Activated CD8-positive, alpha-beta memory T cell treated with anti-CD3 and anti-CD28 coated beads, Interleukin-2, amount 10 ng/mL, durations not matched to agents 7 days and 5 days (primary cell): ENCODE results near the gene ROR2. TPM values are rescaled to one million over a fixed set of nuclear protein-coding genes. Genes with fewer than 3 reads are reported as not detected.

Experiments
- ATAC-seq: fragments of 150-1000 bp; cut with Tn5 transposase; one replicate; pipeline ENCODE4 v1.10.0; 2021; ENCODE audit warnings: moderate library complexity
- CTCF ChIA-PET: fragments of 350-600 bp; sonication (Branson Sonifier 250); formaldehyde crosslinking; loops from one replicate; lab custom pipeline; 2021; ENCODE audit warnings: antibody characterized with exemption; lab: Charles Lee
- DNase-seq: peaks from one replicate; pipeline ENCODE4 v3.0.0-alpha.2; 2020
- H3K27ac Mint-ChIP-seq: one replicate; pipeline ENCODE4 v1.8.0; 2021; ENCODE audit warnings: mild to moderate bottlenecking, mixed read lengths
- H3K27me3 Mint-ChIP-seq: one replicate; pipeline ENCODE4 v1.8.0; 2021; ENCODE audit warnings: mixed read lengths
- H3K36me3 Mint-ChIP-seq: one replicate; pipeline ENCODE4 v1.8.0; 2021; ENCODE audit warnings: mild to moderate bottlenecking, mixed read lengths
- H3K4me1 Mint-ChIP-seq: one replicate; pipeline ENCODE4 v1.8.0; 2021; ENCODE audit warnings: mixed read lengths
- H3K4me3 Mint-ChIP-seq: one replicate; pipeline ENCODE4 v1.8.0; 2021; ENCODE audit warnings: mild to moderate bottlenecking, moderate library complexity, mixed read lengths
- H3K9me3 Mint-ChIP-seq: one replicate; pipeline ENCODE4 v1.8.0; 2022; ENCODE audit warnings: low read depth, mixed read lengths
- total RNA-seq, 2 experiments: library from RNA; stranded (reverse); gene quantifications; one replicate each; pipeline ENCODE4 v1.2.3, GENCODE V29; 2021

ROR2 gene
- total RNA-seq, 2 experiments from 2014 or later: 3.0 to 3.2 TPM

DNA sequence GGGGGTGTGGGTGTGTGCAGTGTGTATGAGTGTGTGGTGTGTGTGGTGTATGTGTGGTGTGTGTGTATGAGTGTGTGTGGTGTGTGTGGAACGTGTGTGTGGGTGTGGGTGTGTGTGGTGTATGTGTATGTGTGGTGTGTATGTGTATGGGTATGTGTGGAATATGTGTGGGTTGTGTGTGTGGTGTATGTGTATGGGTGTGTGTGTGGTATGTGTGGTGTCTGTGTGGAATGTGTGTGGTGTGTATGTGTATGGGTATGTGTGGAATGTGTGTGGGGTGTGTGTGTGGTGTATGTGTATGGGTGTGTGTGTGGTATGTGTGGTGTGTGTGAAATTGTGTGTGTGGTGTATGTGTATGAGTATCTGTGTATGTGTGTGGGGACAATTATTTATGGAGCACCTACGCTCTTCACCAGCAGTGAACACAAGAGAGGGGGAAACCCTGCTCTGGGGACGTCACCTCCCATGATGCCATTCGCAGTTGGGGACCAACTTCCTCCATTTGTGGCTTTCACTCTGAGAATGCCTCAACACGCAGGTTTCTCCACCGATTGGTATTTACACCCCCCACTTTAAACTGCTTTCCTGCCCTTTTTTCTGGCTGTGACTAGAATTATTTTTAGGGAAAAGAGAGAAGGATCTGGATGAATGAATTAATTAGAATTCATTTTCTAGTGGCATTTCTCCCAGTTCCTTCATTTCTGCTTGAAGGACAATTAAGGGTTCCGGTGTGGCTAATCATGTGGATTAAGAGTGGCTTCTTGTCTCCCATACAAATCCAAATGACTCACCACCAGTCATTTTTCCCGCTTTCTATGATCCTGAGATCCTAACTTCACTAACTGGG lies 238.1 kb downstream of the ROR2 start:
- DNase-seq (peak; percentile 94), ATAC-seq (peak; percentile 95)
- CTCF ChIA-PET: no interaction called here
- Mint-ChIP-seq H3K36me3 (peaks cover 2% of the 10 kb centered on the region), H3K4me3 (no peak overlapping the region), H3K27me3 (peaks cover 25% of the 10 kb centered on the region), H3K27ac (no peak overlapping the region), H3K9me3 (peaks cover 5% of the 10 kb centered on the region), H3K4me1 (peaks cover 6% of the 10 kb centered on the region)

DNA sequence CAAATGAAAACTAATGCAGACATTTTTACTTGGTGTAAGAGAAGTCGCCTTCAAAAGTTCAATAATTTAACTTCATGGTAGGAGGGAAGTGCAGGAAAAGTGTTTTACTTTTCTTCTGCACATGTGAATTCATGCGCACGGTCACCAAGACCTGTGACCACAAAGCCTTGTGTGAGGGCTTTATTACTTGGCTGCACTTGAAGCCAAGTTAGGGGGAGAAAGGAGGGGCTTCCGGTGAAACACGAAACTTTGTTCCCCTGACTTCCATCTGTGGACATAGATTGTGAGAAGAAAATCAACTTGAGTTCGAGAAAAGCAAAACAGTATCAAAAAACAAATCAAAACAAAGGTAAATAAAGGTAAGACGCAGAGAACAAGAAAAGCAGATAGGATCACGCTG lies 239.9 kb downstream of the ROR2 start:
- DNase-seq: peak; percentile 51
- H3K27ac Mint-ChIP-seq: no peak overlapping the region
- H3K4me3 Mint-ChIP-seq: no peak overlapping the region
- ATAC-seq: no peak
- peaks cover 4% of the 10 kb centered on the region for H3K36me3 Mint-ChIP-seq
- H3K27me3 Mint-ChIP-seq: peaks cover 14% of the 10 kb centered on the region
- peaks cover 5% of the 10 kb centered on the region for H3K4me1 Mint-ChIP-seq
- H3K9me3 Mint-ChIP-seq: peaks cover 6% of the 10 kb centered on the region
- CTCF ChIA-PET: no interaction called here

- no peak overlapping the region for H3K4me3 Mint-ChIP-seq
- H3K9me3 Mint-ChIP-seq: peaks cover 9% of the 10 kb centered on the region
- H3K36me3 Mint-ChIP-seq: peaks cover 6% of the 10 kb centered on the region
- no peaks in the 10 kb centered on the region for H3K4me1 Mint-ChIP-seq
- no peak for DNase-seq
- no peak overlapping the region for H3K27ac Mint-ChIP-seq
- ATAC-seq: no peak
- CTCF ChIA-PET: no interaction called here
- H3K27me3 Mint-ChIP-seq: peaks cover 18% of the 10 kb centered on the region
These were observed 244.6 kb downstream of the ROR2 start for GRCh38 chr9:91705386-91705785.

DNA sequence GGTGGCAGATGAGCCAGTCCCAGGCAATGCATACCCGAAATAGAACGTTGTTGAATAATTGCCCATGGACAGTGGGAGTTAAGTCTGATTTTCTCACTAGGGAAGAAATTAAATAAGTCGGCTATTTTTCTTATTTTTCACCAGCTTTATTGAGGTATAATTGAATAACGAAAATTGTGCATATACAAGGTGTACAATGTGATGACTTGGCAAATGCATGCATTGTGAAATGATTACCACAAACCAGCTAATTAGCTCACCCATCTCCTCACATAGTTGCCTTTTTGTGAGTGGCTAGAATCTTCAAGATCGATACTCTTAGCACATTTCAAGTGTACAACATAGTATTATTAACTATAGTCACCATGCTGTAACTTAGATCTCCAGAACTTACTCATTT lies 249.6 kb downstream of the ROR2 start:
- CTCF ChIA-PET: no interaction called here
- Mint-ChIP-seq H3K27ac (no peak overlapping the region), H3K36me3 (peaks cover 5% of the 10 kb centered on the region), H3K4me1 (peaks cover 4% of the 10 kb centered on the region), H3K9me3 (peaks cover 5% of the 10 kb centered on the region), H3K4me3 (no peak overlapping the region), H3K27me3 (peaks cover 22% of the 10 kb centered on the region)
- ATAC-seq (no peak), DNase-seq (no peak)

DNA sequence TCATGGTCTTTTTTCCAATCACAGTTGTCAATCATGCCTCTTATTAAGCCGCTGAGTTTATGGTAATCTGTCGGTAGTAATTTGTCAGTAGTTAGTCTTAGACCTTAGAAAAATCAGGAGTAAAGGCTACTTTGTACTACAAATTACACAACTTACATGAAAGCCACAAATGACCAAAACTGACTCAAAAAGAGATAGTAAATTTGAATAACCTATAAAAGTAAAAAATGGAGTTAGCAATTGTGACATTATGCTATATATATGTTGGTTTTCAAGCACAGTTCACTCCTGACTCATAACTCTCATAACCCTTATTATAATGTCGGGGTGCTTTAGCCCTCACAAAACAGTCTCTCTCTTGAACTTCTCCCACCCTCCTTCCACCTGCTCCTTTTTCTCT lies 251.8 kb downstream of the ROR2 start:
- H3K36me3 Mint-ChIP-seq: no peaks in the 10 kb centered on the region
- DNase-seq: no peak
- H3K4me3 Mint-ChIP-seq: no peak overlapping the region
- peaks cover 15% of the 10 kb centered on the region for H3K27me3 Mint-ChIP-seq
- no peak overlapping the region for H3K27ac Mint-ChIP-seq
- CTCF ChIA-PET: no interaction called here
- peaks cover 3% of the 10 kb centered on the region for H3K9me3 Mint-ChIP-seq
- ATAC-seq: no peak
- H3K4me1 Mint-ChIP-seq: peaks cover 8% of the 10 kb centered on the region

GRCh38 chr9:91697201-91697600 lies 252.8 kb downstream of the ROR2 start:
- no peak for DNase-seq
- no peak for ATAC-seq
- Mint-ChIP-seq H3K4me3 (no peak overlapping the region), H3K27me3 (peaks cover 6% of the 10 kb centered on the region), H3K27ac (no peak overlapping the region), H3K36me3 (no peaks in the 10 kb centered on the region), H3K9me3 (no peaks in the 10 kb centered on the region), H3K4me1 (peaks cover 8% of the 10 kb centered on the region)
- CTCF ChIA-PET: no interaction called here

DNA sequence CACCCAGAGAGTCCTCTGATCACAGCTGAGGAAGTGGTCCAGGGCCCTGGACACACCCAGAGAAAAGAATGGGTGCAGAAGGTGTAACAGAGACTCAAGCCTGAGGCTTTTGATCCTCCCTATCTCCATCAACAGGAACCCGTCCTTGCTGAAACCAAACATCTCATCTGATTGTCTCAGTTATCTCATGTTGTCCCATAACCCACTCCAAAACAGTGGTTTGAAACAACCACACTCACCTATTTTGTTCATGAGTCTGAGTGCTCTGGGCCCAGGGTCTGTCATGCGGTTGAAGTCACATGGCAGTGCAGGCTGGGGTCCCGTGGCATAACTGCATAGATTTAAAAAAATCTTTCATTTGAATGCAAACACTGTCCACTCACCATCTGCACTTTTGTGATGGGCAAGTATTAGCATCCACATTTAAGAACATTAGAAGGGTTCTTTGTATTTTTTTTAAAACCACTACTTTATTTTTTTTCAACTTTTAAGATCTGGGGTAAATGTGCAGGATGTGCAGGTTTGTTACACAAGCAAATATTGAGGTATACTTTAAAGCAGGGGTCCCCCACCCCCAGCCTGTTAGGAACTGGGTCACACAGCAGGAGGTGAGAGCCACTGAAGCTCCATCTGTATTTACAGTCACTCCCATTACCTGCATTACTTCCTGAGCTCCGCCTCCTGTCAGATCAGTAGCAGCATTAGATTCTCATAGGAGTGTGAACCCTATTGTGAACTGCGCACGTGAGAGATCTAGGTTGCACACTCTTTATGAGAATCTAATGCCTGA lies 255.8 kb downstream of the ROR2 start:
- Mint-ChIP-seq H3K4me3 (no peak overlapping the region), H3K36me3 (no peaks in the 10 kb centered on the region), H3K9me3 (no peaks in the 10 kb centered on the region), H3K27me3 (peaks cover 5% of the 10 kb centered on the region), H3K4me1 (peaks cover 14% of the 10 kb centered on the region), H3K27ac (no peak overlapping the region)
- DNase-seq: no peak
- no peak for ATAC-seq
- CTCF ChIA-PET: no interaction called here

DNA sequence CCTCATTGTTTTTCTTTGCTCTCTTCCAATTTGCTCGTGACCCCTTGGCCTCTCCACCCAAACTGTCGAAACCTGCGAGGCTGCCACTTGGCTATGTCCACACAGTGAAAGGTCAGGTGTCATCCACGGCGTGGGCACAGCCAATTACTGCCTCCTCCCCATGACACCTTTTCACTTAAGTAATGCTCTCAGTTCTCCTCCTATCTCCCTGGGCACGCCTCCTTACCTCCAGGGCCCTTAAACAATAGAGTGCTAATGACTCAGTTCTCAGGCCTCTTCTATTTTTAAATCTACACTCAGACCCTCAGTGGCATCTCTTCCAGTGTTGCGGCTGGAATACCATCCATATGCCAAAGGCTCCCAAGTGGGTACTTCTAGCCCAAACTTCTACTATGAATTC lies 256.8 kb downstream of the ROR2 start:
- H3K36me3 Mint-ChIP-seq: no peaks in the 10 kb centered on the region
- H3K4me3 Mint-ChIP-seq: no peak overlapping the region
- no peaks in the 10 kb centered on the region for H3K9me3 Mint-ChIP-seq
- ATAC-seq (no peak), DNase-seq (no peak)
- CTCF ChIA-PET: interaction anchor here (0.6 kb wide), 1 partner anchor 407 kb away, joined by 3 read pairs; no protein-coding TSS in a partner anchor
- peaks cover 13% of the 10 kb centered on the region for H3K4me1 Mint-ChIP-seq
- no peaks in the 10 kb centered on the region for H3K27me3 Mint-ChIP-seq
- H3K27ac Mint-ChIP-seq: no peak overlapping the region

- Mint-ChIP-seq H3K4me3 (no peak overlapping the region), H3K4me1 (peaks cover 9% of the 10 kb centered on the region), H3K36me3 (no peaks in the 10 kb centered on the region), H3K27me3 (no peaks in the 10 kb centered on the region), H3K27ac (peak overlapping the region; percentile 6), H3K9me3 (no peaks in the 10 kb centered on the region)
- ATAC-seq: no peak
- CTCF ChIA-PET: interaction anchor here (2.0 kb wide), 1 partner anchor 775 kb away, joined by 7 read pairs; no protein-coding TSS in a partner anchor
- no peak for DNase-seq
These were observed 259.3 kb downstream of the ROR2 start for GRCh38 chr9:91690540-91691249.

DNA sequence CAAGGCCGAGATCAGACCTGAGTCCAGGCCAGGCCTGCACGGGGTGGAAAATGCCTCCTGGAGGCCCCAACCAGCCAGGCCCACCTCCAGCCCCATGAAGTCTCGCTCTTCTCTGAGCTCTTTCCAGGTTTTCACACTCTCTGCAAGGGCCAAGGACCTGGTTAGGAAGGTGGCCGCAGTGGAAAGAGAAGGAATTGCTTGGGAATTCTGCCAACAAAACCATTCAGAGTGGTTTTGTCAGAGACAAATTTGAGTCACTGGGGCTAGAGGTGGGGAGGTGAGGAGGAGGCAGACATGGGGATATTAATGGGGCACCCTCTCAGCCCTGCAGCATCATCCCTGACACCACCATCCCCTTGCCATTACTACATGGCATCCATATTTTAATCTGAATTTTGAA lies 261.0 kb downstream of the ROR2 start:
- Mint-ChIP-seq H3K27ac (no peak overlapping the region), H3K27me3 (no peaks in the 10 kb centered on the region), H3K4me1 (peaks cover 5% of the 10 kb centered on the region), H3K4me3 (no peak overlapping the region), H3K9me3 (no peaks in the 10 kb centered on the region), H3K36me3 (no peaks in the 10 kb centered on the region)
- ATAC-seq: no peak
- DNase-seq: no peak
- CTCF ChIA-PET: no interaction called here

DNA sequence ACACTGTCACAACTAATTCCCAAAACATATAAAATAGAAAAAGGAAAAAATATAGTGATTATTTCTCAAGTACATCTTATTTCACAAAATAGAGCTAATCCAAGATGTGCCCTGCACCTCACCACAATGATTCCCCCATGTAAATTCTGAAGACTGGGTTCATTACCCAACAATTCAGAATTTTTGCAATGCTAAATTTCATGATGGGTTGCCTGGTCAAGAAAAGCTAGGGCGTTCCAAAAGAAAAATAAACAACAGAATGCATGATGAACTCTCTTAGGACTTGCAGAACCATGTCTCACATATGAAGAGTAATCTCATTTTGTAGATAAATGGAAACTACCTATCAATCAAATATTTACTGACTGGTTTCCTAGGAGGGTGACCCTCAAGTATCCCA lies 266.8 kb downstream of the ROR2 start:
- H3K9me3 Mint-ChIP-seq: no peaks in the 10 kb centered on the region
- no peak for DNase-seq
- H3K27me3 Mint-ChIP-seq: peaks cover 15% of the 10 kb centered on the region
- H3K27ac Mint-ChIP-seq: no peak overlapping the region
- no peaks in the 10 kb centered on the region for H3K36me3 Mint-ChIP-seq
- CTCF ChIA-PET: interaction anchor here (1.1 kb wide), 1 partner anchor 44 kb away, joined by 3 read pairs; no protein-coding TSS in a partner anchor
- no peak overlapping the region for H3K4me3 Mint-ChIP-seq
- H3K4me1 Mint-ChIP-seq: peaks cover 6% of the 10 kb centered on the region
- no peak for ATAC-seq

DNA sequence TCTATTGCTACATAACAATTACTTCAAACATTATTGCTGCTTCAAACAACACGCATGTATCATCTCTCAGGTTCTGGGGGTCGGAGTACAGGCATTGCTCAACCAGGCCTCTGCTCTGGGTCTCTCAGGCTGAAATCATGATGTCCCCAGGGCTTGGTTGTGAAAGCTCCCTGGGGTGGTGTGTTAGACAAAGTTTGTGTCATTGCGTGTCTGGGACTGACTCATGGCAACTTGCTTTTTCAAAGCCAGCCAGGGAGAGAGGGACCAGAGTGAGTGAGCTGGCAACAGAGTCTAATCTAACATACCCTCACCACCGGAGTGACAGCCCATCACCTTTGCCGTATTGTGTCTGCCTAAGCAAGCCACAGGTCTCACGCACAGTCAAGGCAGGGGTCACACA lies 267.2 kb downstream of the ROR2 start:
- DNase-seq (no peak), ATAC-seq (no peak)
- H3K27ac Mint-ChIP-seq: no peak overlapping the region
- peaks cover 6% of the 10 kb centered on the region for H3K4me1 Mint-ChIP-seq
- no peak overlapping the region for H3K4me3 Mint-ChIP-seq
- peaks cover 15% of the 10 kb centered on the region for H3K27me3 Mint-ChIP-seq
- CTCF ChIA-PET: interaction anchor here (0.8 to 1.1 kb wide), 2 partner anchors 45 to 768 kb away, joined by 3 to 5 read pairs; no protein-coding TSS in a partner anchor
- H3K9me3 Mint-ChIP-seq: no peaks in the 10 kb centered on the region
- H3K36me3 Mint-ChIP-seq: no peaks in the 10 kb centered on the region
